CD4-positive, alpha-beta T cell treated with Interleukin-17A for 4 hours (primary cell): ENCODE data around the gene ADCY6.
"Not testable (repeated sequence)": the region's sequence is repeated elsewhere in the genome, so short reads cannot be mapped to it uniquely, and the experiment has no call there.

ENCODE experiments used
- DNase-seq: peaks from one replicate; pipeline ENCODE4 v3.0.0-alpha.2; 2020; ENCODE audit warnings: mixed read lengths

Gene ADCY6

GRCh38 chr12:48750215-48750614 lies 38.7 kb downstream of the ADCY6 start:
- no peak for DNase-seq

- no peak for DNase-seq
These were observed 44.5 kb downstream of the ADCY6 start for GRCh38 chr12:48744251-48745008.

GRCh38 chr12:48739618-48740269 lies 49.1 kb downstream of the ADCY6 start:
- DNase-seq: no peak

GRCh38 chr12:48736456-48736855 lies 52.4 kb downstream of the ADCY6 start:
- no peak for DNase-seq

- no peak for DNase-seq
These were observed 60.1 kb downstream of the ADCY6 start for GRCh38 chr12:48728807-48729206.

GRCh38 chr12:48720737-48721136 lies 68.2 kb downstream of the ADCY6 start:
- not testable (repeated sequence) for DNase-seq

- not testable (repeated sequence) for DNase-seq
These were observed 68.7 kb downstream of the ADCY6 start for GRCh38 chr12:48720171-48720570.

- DNase-seq: not testable (repeated sequence)
These were observed 69.9 kb downstream of the ADCY6 start for GRCh38 chr12:48719002-48719401.

- no peak for DNase-seq
These were observed 71.6 kb downstream of the ADCY6 start for GRCh38 chr12:48717252-48717695.

GRCh38 chr12:48716493-48717251 lies 72.2 kb downstream of the ADCY6 start, which contains the start of gene CCNT1:
TSS of gene CCNT1 (minus strand) at chr12:48716707. CDS start at chr12:48716675, 32 bp downstream.
- DNase-seq: peak; percentile 97
